Smooth muscle cell (in vitro differentiated cells): ENCODE data around the gene AIRE. TPM values are rescaled to one million over a fixed set of nuclear protein-coding genes. Genes with fewer than 3 reads are reported as not detected.

Source experiments
- DNase-seq: peaks from one replicate; lab custom pipeline; 2025; ENCODE audit not compliant: unreplicated experiment; lab: John Stamatoyannopoulos, UW
- H2AFZ ChIP-seq: fragments of 200-600 bp; sonication (generic); 2 replicates; pipeline ENCODE4 v1.6.0; 2016; ENCODE audit warnings: antibody characterized with exemption, low read depth, mild to moderate bottlenecking
- H3F3A ChIP-seq: fragments of 200-600 bp; sonication (generic); 2 replicates; pipeline ENCODE4 v1.6.0; 2017; ENCODE audit warnings: antibody characterized with exemption, low read depth
- H3K27ac ChIP-seq: fragments of 200-600 bp; sonication (generic); 2 replicates; pipeline ENCODE4 v1.5.1; 2016; ENCODE audit warnings: low read depth, mild to moderate bottlenecking
- H3K27me3 ChIP-seq: fragments of 200-600 bp; sonication (generic); 2 replicates; pipeline ENCODE4 v1.6.1; 2016; ENCODE audit warnings: low read depth, mild to moderate bottlenecking
- H3K36me3 ChIP-seq: fragments of 200-600 bp; sonication (generic); 2 replicates; pipeline ENCODE4 v1.5.1; 2016; ENCODE audit warnings: low read depth
- H3K4me1 ChIP-seq: fragments of 200-600 bp; sonication (generic); 2 replicates; pipeline ENCODE4 v1.5.1; 2016; ENCODE audit warnings: low read depth
- H3K4me2 ChIP-seq: fragments of 200-600 bp; sonication (generic); 2 replicates; pipeline ENCODE4 v1.6.0; 2016; ENCODE audit warnings: mild to moderate bottlenecking
- H3K4me3 ChIP-seq: fragments of 200-600 bp; sonication (generic); 2 replicates; pipeline ENCODE4 v1.5.1; 2016; ENCODE audit warnings: mild to moderate bottlenecking
- H3K79me2 ChIP-seq: fragments of 200-600 bp; sonication (generic); 2 replicates; pipeline ENCODE4 v1.6.0; 2016; ENCODE audit warnings: low read depth, mild to moderate bottlenecking
- H3K9ac ChIP-seq: fragments of 200-600 bp; sonication (generic); 2 replicates; pipeline ENCODE4 v1.6.0; 2016; ENCODE audit warnings: low read depth
- H3K9me3 ChIP-seq: fragments of 200-600 bp; sonication (generic); replicated peaks from 2 replicates; pipeline ENCODE4 v1.5.1; 2016; ENCODE audit warnings: low read depth
- H4K20me1 ChIP-seq: fragments of 200-600 bp; sonication (generic); 2 replicates; pipeline ENCODE4 v1.6.0; 2016; ENCODE audit warnings: low read depth
- CTCF ChIP-seq: fragments of 200-600 bp; sonication (generic); IDR thresholded peaks from 2 replicates; pipeline ENCODE4 v1.5.1; 2017; ENCODE audit warnings: borderline replicate concordance, mild to moderate bottlenecking, antibody characterized with exemption; ENCODE audit not compliant: insufficient read depth, poor library complexity, severe bottlenecking
- WGBS: methylation state at CpG from one replicate; pipeline ENCODE4 v1.1.7; 2016; ENCODE audit warnings: low lambda C conversion rate; 5-methylcytosine and 5-hydroxymethylcytosine counted together
- polyA plus RNA-seq: library from polyadenylated mRNA; unstranded; fragments of >200 nt; fragmentation: Nextera tagmentation; extraction: Ambion mirVana; gene quantifications from 2 replicates; pipeline ENCODE4 v1.2.1, GENCODE V29; 2016
- total RNA-seq: library from RNA; depleted of rRNA; stranded (reverse); fragments of >200 nt; gene quantifications from 2 replicates; pipeline ENCODE4 v1.2.3, GENCODE V29; 2014

The AIRE gene
- total and polyA plus RNA-seq, 2 experiments from 2014 or later: 0.27 to 1.1 TPM

GRCh38 chr21:44261675-44262295, 23.9 kb upstream of the AIRE start, which contains the start of gene DNMT3L:
Gene DNMT3L, minus strand, starts transcription at chr21:44261897. Its CDS starts 638 bp downstream, at chr21:44261259.
- 89% methylated on average over 7 of the region's 19 CpGs for WGBS
- no peak within 1 kb of the TSS for H3K9ac ChIP-seq
- H3K4me1 ChIP-seq: peaks cover 8% of the 10 kb centered on the region

GRCh38 chr21:44262338-44263056, 23.2 kb upstream of the AIRE start:
- Histone ChIP-seq H3K36me3 (no peaks in the 10 kb centered on the region), H3K27ac (no peak overlapping the region), H3K79me2 (no peaks in the 10 kb centered on the region), H3K4me2 (no peak overlapping the region), H3K4me1 (peaks cover 8% of the 10 kb centered on the region), H3K27me3 (no peaks in the 10 kb centered on the region), H3K9ac (no peak overlapping the region), H3K4me3 (no peak overlapping the region), H3K9me3 (no peaks in the 10 kb centered on the region), H4K20me1 (no peaks in the 10 kb centered on the region), H3F3A (no peaks in the 10 kb centered on the region), H2AFZ (no peak overlapping the region)
- no peak for DNase-seq
- no peak for TF ChIP-seq CTCF
- WGBS: 100% methylated on average over 3 of the region's 12 CpGs

More at GRCh38 chr21:44261675-44262295, 23.9 kb upstream of the AIRE start, which contains the start of gene DNMT3L:
- H3K36me3 ChIP-seq: no peaks in the 10 kb centered on the region
- no peak within 1 kb of the TSS for H3K4me3 ChIP-seq
- no peaks in the 10 kb centered on the region for H3K9me3 ChIP-seq
- H3K27me3 ChIP-seq: no peaks in the 10 kb centered on the region
- no peaks in the 10 kb centered on the region for H4K20me1 ChIP-seq
- H2AFZ ChIP-seq: no peak within 1 kb of the TSS
- no peak for DNase-seq
- TF ChIP-seq CTCF: no peak
- H3F3A ChIP-seq: no peaks in the 10 kb centered on the region
- no peak within 1 kb of the TSS for H3K27ac ChIP-seq
- no peaks in the 10 kb centered on the region for H3K79me2 ChIP-seq
- H3K4me2 ChIP-seq: no peak within 1 kb of the TSS

- TF ChIP-seq CTCF: no peak
- Histone ChIP-seq H3K4me3 (no peak overlapping the region), H3K4me2 (no peak overlapping the region), H2AFZ (no peak overlapping the region), H4K20me1 (no peaks in the 10 kb centered on the region), H3K9ac (no peak overlapping the region), H3K36me3 (no peaks in the 10 kb centered on the region), H3K79me2 (no peaks in the 10 kb centered on the region), H3F3A (no peaks in the 10 kb centered on the region), H3K9me3 (no peaks in the 10 kb centered on the region), H3K27me3 (no peaks in the 10 kb centered on the region), H3K4me1 (peaks cover 8% of the 10 kb centered on the region), H3K27ac (no peak overlapping the region)
- WGBS: 61% methylated on average over 13 of the region's 18 CpGs
- no peak for DNase-seq
These were observed 22.4 kb upstream of the AIRE start for GRCh38 chr21:44263221-44263760.
